Activated T-cell treated with anti-CD3 and anti-CD28 coated beads, Interleukin-2, amount 50 U/mL, for 4 hours (primary cell): ENCODE data around the gene KTI12. TPM values are rescaled to one million over a fixed set of nuclear protein-coding genes. Genes with fewer than 3 reads are reported as not detected.
"Not testable (repeated sequence)": the region's sequence is repeated elsewhere in the genome, so short reads cannot be mapped to it uniquely, and the experiment has no call there.

Source experiments
- ATAC-seq, 2 donors: fragments of 200-7000 bp; cut with Tn5 transposase; one replicate each; pipeline ENCODE4 v1.10.0; 2021
- DNase-seq: peaks from one replicate; pipeline ENCODE4 v3.0.0-alpha.2; 2020
- H3K27me3 Mint-ChIP-seq: one replicate; pipeline ENCODE4 v1.8.0; 2021; ENCODE audit warnings: low read depth, mixed read lengths
- H3K36me3 Mint-ChIP-seq: one replicate; pipeline ENCODE4 v1.8.0; 2022; ENCODE audit warnings: mixed read lengths; ENCODE audit not compliant: insufficient read depth
- H3K4me1 Mint-ChIP-seq: one replicate; pipeline ENCODE4 v1.8.0; 2021; ENCODE audit warnings: low read depth, mixed read lengths
- H3K4me3 Mint-ChIP-seq: one replicate; pipeline ENCODE4 v1.8.0; 2021; ENCODE audit warnings: mild to moderate bottlenecking, moderate library complexity, mixed read lengths
- H3K9me3 Mint-ChIP-seq: one replicate; pipeline ENCODE4 v1.8.0; 2021; ENCODE audit warnings: mixed read lengths
- total RNA-seq, 3 donors: library from RNA; stranded (reverse); gene quantifications; one replicate each; pipeline ENCODE4 v1.2.1, GENCODE V29; 2021

Gene KTI12
- total RNA-seq, 3 donors from 2014 or later: 26.4 to 27.1 (median 27.1) TPM

DNA sequence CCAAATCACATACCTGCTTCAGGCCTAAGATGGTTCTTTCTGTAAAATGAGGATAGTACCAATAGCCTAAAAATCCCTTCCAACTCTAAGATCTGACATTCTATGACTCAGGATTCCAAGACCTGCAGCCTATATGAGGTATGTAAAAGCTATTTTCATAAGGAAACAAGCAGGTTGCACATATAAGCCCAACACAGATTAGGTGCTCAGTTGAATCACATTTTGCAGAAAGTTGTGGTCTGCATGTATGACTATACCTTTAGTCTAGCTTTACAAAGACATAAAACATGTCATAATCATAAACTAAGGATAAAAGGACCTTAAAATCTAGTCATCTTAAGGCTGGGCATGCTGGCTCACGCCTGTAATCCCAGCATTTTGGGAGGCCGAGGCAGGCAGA, 7.3 kb downstream of the KTI12 start:
- peaks cover 11% of the 10 kb centered on the region for H3K4me1 Mint-ChIP-seq
- DNase-seq (no peak), ATAC-seq (no peak)
- H3K27me3 Mint-ChIP-seq: no peaks in the 10 kb centered on the region
- no peak overlapping the region for H3K4me3 Mint-ChIP-seq
- H3K36me3 Mint-ChIP-seq: peaks cover 37% of the 10 kb centered on the region
- no peaks in the 10 kb centered on the region for H3K9me3 Mint-ChIP-seq

DNA sequence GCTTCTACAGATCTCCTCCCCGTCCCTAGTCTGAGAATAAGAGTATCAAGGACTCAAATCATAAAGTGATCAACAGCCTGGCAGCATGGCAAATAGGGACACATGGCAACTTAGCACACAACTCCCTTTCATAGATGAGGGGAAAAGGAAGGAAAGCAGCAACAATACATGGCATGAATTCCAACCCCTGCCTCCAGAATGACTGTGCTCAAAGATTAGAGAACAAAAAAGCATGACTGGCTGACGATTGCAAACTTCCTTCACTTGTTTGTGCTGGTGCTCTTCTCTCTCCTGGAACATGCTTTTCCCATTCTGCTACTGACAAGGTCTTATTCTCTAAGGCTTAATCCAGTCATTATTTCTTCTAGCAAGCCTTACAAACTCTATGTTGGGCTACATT, 11.5 kb downstream of the KTI12 start:
- Mint-ChIP-seq H3K9me3 (no peaks in the 10 kb centered on the region), H3K27me3 (no peaks in the 10 kb centered on the region), H3K4me1 (no peaks in the 10 kb centered on the region), H3K36me3 (peaks cover 40% of the 10 kb centered on the region), H3K4me3 (no peak overlapping the region)
- DNase-seq (no peak), ATAC-seq (no peak)

DNA sequence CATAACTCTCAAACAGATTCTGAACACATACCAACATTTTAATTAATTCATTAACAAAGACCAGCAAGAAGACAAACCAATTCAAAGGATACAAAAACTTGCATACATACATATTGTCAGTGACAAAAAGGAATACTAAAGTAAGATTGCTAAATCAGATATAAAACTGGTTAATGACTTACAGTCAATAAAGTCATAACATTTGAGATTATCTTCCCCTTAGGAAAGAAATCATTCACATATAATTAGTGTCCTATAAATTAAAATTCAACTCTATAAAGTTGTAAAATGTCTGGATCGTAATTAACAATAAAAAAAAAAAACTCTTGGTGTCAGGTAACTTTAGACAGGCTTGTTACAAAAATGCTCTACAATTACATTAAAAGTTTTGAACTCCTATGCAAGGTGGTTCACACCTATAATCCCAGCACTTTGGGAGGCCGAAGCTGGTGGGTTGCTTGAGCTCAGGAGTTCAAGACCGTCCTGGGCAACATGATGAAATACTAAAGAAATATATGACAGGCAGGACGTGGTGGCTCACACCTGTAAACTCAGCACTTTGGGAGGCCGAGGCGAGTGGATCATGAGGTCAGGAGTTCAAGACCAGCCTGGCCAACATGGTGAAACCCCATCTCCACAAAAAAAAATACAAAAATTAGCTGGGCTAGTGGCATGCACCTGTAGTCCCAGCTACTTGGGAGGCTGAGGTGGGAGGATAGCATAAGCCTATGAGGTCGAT, 25.4 kb downstream of the KTI12 start:
- no peak for DNase-seq
- Mint-ChIP-seq H3K27me3 (peaks cover 17% of the 10 kb centered on the region), H3K9me3 (no peaks in the 10 kb centered on the region), H3K4me1 (no peaks in the 10 kb centered on the region), H3K36me3 (no peaks in the 10 kb centered on the region), H3K4me3 (no peak overlapping the region)
- no peak for ATAC-seq

GRCh38 chr1:52007215-52008002, 26.2 kb downstream of the KTI12 start:
- Mint-ChIP-seq H3K27me3 (peaks cover 20% of the 10 kb centered on the region), H3K36me3 (no peaks in the 10 kb centered on the region), H3K4me1 (no peaks in the 10 kb centered on the region), H3K9me3 (no peaks in the 10 kb centered on the region), H3K4me3 (no peak overlapping the region)
- no peak for DNase-seq
- no peak for ATAC-seq

DNA sequence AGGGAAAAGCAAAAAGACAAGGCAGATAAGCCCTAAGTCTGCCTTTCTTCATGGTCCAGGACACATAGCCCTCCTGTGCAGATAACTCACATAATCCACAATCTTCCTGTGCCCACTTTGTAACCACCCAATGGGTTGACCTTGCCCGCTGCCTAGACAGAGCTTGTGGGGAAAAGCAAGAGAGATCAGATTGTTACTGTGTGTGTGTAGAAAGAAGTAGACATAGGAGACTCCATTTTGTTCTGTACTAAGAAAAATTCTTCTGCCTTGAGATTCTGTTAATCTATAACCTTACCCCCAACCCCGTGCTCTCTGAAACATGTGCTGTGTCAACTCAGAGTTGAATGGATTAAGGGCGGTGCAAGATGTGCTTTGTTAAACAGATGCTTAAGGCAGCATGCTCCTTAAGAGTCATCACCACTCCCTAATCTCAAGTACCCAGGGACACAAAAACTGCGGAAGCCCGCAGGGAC, 27.5 kb downstream of the KTI12 start:
- not testable (repeated sequence) for H3K9me3 Mint-ChIP-seq, H3K4me1 Mint-ChIP-seq, DNase-seq, ATAC-seq, H3K4me3 Mint-ChIP-seq, H3K36me3 Mint-ChIP-seq
- peaks cover 20% of the 10 kb centered on the region for H3K27me3 Mint-ChIP-seq

- H3K4me3 Mint-ChIP-seq, ATAC-seq, H3K36me3 Mint-ChIP-seq, H3K4me1 Mint-ChIP-seq, DNase-seq, H3K9me3 Mint-ChIP-seq: not testable (repeated sequence)
- peaks cover 20% of the 10 kb centered on the region for H3K27me3 Mint-ChIP-seq
Observed at GRCh38 chr1:52005548-52005947, 28.1 kb downstream of the KTI12 start.

DNA sequence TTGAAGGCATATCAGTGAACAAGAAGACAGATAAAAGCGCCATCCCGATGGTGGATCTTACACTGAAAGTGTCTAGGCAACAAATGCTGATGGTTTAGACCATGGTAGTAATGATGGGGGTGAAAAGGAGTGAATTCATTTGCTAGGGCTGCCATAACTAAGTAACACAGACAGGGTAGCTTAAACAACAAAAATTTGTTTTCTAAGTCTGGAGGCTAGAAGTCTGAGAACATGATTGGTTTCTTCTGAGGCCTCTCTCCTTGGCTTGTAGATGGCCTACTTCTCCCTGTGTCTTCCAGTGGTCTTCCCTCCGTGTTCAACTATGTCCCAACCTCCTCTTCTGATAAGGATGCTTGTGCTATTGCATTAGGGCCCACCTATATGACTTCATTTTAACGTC, 29.7 kb downstream of the KTI12 start:
- Mint-ChIP-seq H3K4me1 (no peaks in the 10 kb centered on the region), H3K27me3 (peaks cover 20% of the 10 kb centered on the region), H3K4me3 (no peak overlapping the region), H3K9me3 (no peaks in the 10 kb centered on the region), H3K36me3 (no peaks in the 10 kb centered on the region)
- no peak for ATAC-seq
- DNase-seq: no peak

- peak; percentile 29 for DNase-seq
- Mint-ChIP-seq H3K4me1 (no peaks in the 10 kb centered on the region), H3K27me3 (peaks cover 18% of the 10 kb centered on the region), H3K4me3 (no peak overlapping the region), H3K9me3 (no peaks in the 10 kb centered on the region), H3K36me3 (no peaks in the 10 kb centered on the region)
- ATAC-seq: peak; percentile 94 to 96
Observed at GRCh38 chr1:52002038-52002917, 31.3 kb downstream of the KTI12 start.

- no peak for DNase-seq
- no peaks in the 10 kb centered on the region for H3K9me3 Mint-ChIP-seq
- no peak for ATAC-seq
- H3K36me3 Mint-ChIP-seq: no peaks in the 10 kb centered on the region
- no peaks in the 10 kb centered on the region for H3K4me1 Mint-ChIP-seq
- H3K27me3 Mint-ChIP-seq: peaks cover 10% of the 10 kb centered on the region
- H3K4me3 Mint-ChIP-seq: no peak overlapping the region
Observed at GRCh38 chr1:51998701-51999100, 34.9 kb downstream of the KTI12 start.

GRCh38 chr1:51997974-51998382, 35.6 kb downstream of the KTI12 start:
- ATAC-seq: no peak
- DNase-seq: no peak
- H3K27me3 Mint-ChIP-seq: peaks cover 16% of the 10 kb centered on the region
- H3K4me1 Mint-ChIP-seq: no peaks in the 10 kb centered on the region
- H3K4me3 Mint-ChIP-seq: no peak overlapping the region
- no peaks in the 10 kb centered on the region for H3K9me3 Mint-ChIP-seq
- no peaks in the 10 kb centered on the region for H3K36me3 Mint-ChIP-seq

GRCh38 chr1:51990478-51990965, 43.1 kb downstream of the KTI12 start, which contains the start of gene RAB3B:
RAB3B (minus strand) TSS chr1:51990700; CDS start chr1:51977117, 13,583 bp downstream.
- peak within 1 kb of the TSS; percentile 82 for H3K4me3 Mint-ChIP-seq
- peaks cover 9% of the 10 kb centered on the region for H3K4me1 Mint-ChIP-seq
- no peaks in the 10 kb centered on the region for H3K9me3 Mint-ChIP-seq
- H3K36me3 Mint-ChIP-seq: no peaks in the 10 kb centered on the region
- ATAC-seq (peak; percentile 99), DNase-seq (peak; percentile 90)
- peaks cover 31% of the 10 kb centered on the region for H3K27me3 Mint-ChIP-seq

DNA sequence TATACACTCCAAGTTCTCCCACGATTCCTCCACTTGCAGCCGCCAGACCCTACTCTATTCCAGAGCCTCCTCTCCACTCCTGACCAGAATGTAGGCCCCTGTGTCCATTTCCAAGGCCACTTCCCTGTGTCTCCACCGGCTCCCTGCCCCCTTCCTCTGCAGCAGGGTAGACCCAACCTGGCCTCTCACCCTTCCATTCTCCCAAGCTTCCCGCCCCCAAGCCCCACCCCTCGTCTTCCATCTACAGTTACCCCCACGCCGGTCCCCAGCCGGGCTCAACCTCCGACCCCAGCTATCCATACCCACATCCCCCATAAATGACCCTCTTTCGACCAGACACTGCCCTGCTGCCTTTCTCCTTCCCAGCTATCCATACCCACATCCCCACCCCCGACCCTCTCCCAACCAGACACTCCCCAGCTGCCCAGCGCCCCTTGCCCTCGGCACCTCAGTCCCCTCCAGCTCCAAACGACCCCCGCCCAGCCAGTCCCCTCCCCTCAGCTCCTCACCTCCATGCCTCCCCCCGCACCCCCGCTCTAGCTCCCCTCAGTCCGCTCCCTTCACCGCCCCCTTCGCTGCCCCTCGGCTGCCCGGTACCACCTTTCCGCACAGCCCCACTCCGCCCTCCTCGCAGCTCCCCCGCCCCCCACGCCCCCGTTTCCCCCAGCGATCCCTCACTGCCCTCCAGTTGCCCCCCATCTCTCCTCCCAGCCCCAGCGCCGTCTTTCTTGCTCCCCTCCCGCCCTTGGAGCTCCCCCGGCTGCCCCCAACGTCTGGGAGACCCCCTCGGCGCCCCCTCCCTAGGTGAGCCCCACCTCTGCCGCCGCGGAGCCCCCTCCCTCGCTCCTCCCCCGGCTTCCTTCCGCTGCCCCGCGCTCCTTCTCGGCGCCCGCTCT, 43.8 kb downstream of the KTI12 start:
- peak overlapping the region; percentile 58 for H3K4me3 Mint-ChIP-seq
- H3K9me3 Mint-ChIP-seq: no peaks in the 10 kb centered on the region
- ATAC-seq (no peak), DNase-seq (no peak)
- H3K4me1 Mint-ChIP-seq: peaks cover 9% of the 10 kb centered on the region
- peaks cover 31% of the 10 kb centered on the region for H3K27me3 Mint-ChIP-seq
- H3K36me3 Mint-ChIP-seq: no peaks in the 10 kb centered on the region

DNA sequence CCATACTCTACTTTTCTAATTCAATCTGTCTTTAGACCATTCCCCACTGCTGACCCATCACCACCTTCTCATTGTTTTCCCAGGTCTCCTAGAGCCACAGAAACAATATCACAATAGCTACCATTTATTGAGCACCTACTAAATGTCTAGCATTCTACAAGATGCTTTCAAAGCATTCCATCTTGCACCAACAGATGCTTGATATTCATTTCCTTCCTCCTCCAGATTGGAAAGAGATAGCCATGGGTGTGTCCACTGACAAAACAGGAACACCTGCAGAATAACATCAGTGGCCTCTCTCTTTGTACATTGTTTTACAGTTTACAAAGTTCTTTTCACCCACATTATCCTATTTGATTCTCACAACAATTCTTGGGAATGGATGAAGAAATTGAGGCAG, 45.4 kb downstream of the KTI12 start:
- ATAC-seq (no peak), DNase-seq (no peak)
- peaks cover 23% of the 10 kb centered on the region for H3K27me3 Mint-ChIP-seq
- no peaks in the 10 kb centered on the region for H3K36me3 Mint-ChIP-seq
- H3K9me3 Mint-ChIP-seq: no peaks in the 10 kb centered on the region
- H3K4me3 Mint-ChIP-seq: no peak overlapping the region
- peaks cover 9% of the 10 kb centered on the region for H3K4me1 Mint-ChIP-seq
